CD4-positive, alpha-beta T cell treated with Interleukin-4 for 4 hours (primary cell): ENCODE data around the gene TRDMT1.

ENCODE experiments used
- DNase-seq: peaks from one replicate; pipeline ENCODE4 v3.0.0-alpha.2; 2020

TRDMT1 gene

GRCh38 chr10:17229967-17230682 lies 28.7 kb upstream of the TRDMT1 start:
- peak; percentile 96 for DNase-seq

GRCh38 chr10:17229717-17229966 lies 28.2 kb upstream of the TRDMT1 start:
- DNase-seq: no peak

- DNase-seq: peak; percentile 97
Observed at GRCh38 chr10:17229016-17229716, 27.7 kb upstream of the TRDMT1 start.

DNA sequence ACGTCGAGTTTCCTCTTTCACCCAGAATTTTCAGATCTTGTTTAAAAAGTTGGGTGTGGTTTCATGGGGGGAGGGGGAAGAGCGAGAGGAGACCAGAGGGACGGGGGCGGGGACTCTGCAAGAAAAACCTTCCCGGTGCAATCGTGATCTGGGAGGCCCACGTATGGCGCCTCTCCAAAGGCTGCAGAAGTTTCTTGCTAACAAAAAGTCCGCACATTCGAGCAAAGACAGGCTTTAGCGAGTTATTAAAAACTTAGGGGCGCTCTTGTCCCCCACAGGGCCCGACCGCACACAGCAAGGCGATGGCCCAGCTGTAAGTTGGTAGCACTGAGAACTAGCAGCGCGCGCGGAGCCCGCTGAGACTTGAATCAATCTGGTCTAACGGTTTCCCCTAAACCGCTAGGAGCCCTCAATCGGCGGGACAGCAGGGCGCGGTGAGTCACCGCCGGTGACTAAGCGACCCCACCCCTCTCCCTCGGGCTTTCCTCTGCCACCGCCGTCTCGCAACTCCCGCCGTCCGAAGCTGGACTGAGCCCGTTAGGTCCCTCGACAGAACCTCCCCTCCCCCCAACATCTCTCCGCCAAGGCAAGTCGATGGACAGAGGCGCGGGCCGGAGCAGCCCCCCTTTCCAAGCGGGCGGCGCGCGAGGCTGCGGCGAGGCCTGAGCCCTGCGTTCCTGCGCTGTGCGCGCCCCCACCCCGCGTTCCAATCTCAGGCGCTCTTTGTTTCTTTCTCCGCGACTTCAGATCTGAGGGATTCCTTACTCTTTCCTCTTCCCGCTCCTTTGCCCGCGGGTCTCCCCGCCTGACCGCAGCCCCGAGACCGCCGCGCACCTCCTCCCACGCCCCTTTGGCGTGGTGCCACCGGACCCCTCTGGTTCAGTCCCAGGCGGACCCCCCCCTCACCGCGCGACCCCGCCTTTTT lies 26.9 kb upstream of the TRDMT1 start, which contains the start of gene VIM:
Gene VIM (plus strand): TSS at position 151 of the 925 bp plus-strand sequence. CDS start 1,182 bp downstream, outside the sequence.
- peak; percentile 97 for DNase-seq

DNA sequence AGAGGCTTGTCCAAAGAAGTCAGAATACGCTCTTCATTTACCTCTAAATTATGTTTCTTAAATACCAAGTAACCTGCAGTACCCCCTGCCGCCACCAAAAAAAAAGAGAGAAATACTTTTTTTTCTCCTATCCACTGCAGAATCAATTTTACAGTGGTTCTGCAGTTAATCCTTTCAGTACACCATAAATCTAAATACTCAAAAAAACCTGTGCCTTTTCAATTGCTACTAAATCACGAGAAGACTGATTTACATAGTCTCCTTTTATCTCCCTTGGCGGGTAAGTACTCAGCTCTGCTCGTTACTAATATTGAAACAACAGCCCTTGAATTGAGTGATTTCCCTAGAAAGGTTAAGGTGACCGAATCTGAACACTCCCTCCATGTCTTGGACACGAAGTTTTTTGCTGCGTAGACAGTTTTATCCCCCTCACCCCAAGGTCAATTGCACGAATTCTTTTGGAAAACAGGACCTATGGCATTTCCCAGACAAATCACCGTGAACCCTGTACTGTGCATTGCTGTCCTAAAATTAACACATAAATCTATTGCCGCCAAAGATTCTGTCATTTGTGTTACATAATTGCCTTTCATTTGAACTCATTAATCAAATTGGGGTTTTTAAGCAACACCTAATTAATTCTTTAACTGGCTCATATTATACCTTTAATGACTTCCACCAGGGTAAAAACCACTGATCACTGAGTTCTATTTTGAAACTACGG lies 26.1 kb upstream of the TRDMT1 start:
- DNase-seq: peak; percentile 74

DNA sequence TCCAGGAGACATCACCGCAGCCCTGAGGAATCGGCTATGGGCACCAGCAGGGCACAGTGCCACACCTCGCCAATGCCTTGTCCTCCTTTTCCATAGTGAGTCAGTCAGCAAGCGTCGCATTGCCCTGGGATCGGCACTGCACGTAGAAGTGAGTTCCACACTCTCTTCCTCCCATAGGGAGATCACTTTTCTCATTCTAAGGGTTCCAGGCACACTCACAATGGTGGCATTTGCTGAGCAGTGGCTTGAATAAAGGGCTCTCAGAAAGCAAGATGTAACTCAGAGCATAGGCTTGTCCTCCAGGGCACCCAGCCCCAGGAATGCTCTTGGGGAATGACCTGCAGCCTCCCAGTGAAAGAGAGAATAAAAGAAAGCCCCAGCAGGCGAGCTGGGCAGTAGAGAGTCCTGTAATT lies 25.4 kb upstream of the TRDMT1 start:
- DNase-seq: no peak

- DNase-seq: no peak
Observed at GRCh38 chr10:17225808-17226207, 24.3 kb upstream of the TRDMT1 start.

DNA sequence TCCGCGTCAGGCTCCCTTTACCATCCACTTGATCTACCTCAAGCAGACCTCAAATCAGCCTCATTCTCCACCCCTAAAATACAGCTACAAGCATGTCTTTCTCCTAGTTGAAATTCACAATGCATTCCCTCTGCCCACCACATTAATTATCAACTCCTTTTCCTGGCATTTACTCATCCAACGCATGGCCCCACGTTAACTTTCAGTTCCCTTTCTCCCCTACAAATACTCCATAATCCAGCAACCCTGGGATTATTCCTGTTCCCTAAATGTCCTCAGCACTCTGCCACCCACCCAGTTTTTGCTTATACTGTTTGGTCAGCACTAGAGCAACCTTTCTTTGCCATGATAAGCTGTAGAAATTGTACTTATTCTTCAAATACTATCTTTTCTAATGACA lies 20.9 kb upstream of the TRDMT1 start:
- DNase-seq: no peak

DNA sequence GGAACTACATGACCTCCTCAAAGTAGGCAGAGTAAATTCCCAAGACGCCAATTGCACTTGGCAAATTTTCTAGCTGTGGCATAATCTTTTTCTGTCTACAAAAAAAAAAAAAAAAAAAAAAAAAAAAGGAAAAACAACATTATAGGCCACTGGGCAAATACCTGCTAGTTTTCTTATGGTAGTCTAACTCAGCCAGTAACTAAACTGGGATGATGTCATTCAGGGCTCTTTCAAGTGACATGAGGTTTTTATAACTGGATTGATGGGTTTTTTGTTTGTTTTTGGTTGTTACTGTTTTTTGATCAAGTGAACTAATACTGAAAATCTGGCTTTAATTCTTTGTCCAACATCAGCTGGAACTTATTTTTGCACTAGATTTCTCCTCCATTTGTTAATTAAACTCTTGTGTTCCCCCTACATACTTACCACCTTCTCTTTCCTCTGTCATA lies 19.2 kb upstream of the TRDMT1 start:
- DNase-seq: no peak

GRCh38 chr10:17219024-17219423 lies 17.6 kb upstream of the TRDMT1 start:
- no peak for DNase-seq

- no peak for DNase-seq
Observed at GRCh38 chr10:17217631-17218232, 16.3 kb upstream of the TRDMT1 start.

- DNase-seq: no peak
Observed at GRCh38 chr10:17216901-17217395, 15.5 kb upstream of the TRDMT1 start.

GRCh38 chr10:17216217-17216900 lies 14.9 kb upstream of the TRDMT1 start:
- peak; percentile 94 for DNase-seq

- DNase-seq: no peak
Observed at GRCh38 chr10:17215782-17216122, 14.3 kb upstream of the TRDMT1 start.

DNA sequence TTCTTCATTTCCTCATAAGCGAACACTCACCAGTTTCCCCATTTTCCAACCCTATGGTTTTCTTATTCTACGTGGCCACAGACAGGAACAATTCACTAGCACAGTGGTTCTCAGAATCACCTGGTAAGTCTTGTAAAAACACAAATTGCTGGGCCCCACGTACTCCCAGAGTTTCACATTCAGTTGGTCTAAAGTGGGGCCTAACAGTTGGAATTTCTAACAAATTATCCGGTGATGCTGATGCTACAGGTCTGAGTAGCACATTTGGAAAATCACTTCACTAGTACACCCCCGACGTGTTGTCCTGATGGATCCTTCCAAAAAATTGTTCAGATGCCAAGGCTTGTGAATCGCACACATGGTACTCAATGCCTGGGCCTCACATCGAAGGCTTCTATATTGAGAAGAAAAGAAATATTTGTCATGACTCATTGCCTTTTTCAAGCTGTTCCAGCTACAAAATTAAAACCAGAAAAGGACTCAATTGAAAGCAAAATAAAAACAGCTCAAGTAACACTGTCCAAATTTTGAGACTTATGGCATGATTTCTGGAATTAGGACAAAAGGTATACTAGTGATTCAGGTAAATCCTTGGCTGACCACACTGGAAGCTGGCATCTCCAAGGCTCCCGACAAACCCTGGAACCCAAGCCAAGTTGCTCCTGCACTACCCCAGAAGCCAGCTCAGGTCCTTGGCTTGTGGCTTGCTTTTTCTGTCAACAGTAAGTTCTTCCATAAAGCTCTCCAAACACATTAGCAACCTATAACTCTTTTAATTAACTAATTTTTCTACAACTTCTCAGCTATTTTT lies 13.7 kb upstream of the TRDMT1 start:
- DNase-seq: no peak

DNA sequence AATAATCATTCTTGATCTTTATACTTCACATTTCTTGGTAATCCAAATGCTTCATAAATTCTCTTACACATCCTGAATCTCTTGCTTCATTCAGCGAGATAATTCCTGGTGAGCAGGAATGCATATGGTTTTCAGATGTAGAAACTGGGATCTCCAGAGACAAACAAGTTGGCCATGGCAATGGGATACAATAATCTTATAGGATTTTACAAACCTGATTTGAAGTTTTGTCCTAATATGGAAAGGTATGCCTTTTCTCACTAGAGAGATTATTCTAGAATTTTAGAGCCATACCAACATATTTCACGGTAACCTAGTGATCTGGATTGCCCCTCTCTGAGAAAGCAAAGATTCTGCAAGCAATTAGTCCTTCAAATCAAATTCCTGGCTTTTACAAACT lies 13.1 kb upstream of the TRDMT1 start:
- DNase-seq: no peak

- no peak for DNase-seq
Observed at GRCh38 chr10:17213646-17214349, 12.3 kb upstream of the TRDMT1 start.

- DNase-seq: no peak
Observed at GRCh38 chr10:17212802-17213221, 11.3 kb upstream of the TRDMT1 start.

DNA sequence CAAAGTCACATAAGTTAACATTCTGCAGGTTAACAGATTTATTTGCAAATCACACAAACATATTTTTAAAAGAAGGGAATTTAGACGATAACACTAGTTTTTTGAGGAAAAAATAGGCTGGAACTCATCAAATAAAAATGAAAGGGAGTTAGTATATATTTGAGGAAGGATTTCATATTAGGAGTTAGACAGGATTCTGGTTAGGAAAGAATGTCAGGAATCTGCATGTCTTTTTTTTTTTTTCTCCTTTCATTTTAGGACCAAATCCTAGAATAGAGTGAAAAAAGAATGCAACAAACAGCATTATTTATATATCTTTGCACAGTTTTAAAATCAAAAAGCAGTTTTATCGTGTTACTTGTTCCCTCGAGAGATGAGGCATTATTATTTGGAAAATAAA lies 8.9 kb upstream of the TRDMT1 start:
- DNase-seq: no peak

DNA sequence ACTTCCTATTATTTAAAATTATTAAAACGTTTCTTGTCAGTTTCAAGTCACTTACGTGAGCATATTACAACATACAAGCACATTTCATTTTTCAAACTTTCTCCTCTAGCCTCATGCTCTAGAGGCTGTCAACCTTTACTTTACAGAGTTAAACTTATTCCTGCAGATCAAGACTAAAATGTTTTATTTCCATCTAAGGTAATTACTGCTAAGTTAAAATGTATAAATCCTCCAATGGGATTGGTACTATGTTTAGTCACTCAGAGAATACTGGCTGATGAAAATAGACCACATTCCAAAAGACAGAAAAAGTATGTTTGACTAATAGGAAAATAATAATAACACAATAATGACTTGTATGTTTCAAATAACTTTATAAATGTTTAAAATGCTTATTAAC lies 8.4 kb upstream of the TRDMT1 start:
- DNase-seq: no peak
